Neural cell (in vitro differentiated cells): ENCODE data around the gene CNTNAP2. TPM values are rescaled to one million over a fixed set of nuclear protein-coding genes. Genes with fewer than 3 reads are reported as not detected.

Experiments used
- H2AFZ ChIP-seq: fragments of 200-600, 300-800 bp; sonication (generic), shearing (Covaris generic); 2 replicates; pipeline ENCODE4 v1.6.0; 2014; ENCODE audit warnings: low read depth, mild to moderate bottlenecking, antibody characterized with exemption, low read length, moderate library complexity
- H3F3A ChIP-seq: fragments of 200-600 bp; shearing (Covaris generic); 2 replicates; pipeline ENCODE4 v1.6.1; 2016; ENCODE audit warnings: mild to moderate bottlenecking, moderate library complexity, mixed read lengths, antibody characterized with exemption, low read length; ENCODE audit not compliant: insufficient read depth, poor library complexity, severe bottlenecking
- H3K27ac ChIP-seq: fragments of 200-600, 300-800 bp; sonication (generic), shearing (Covaris generic); 2 replicates; pipeline ENCODE4 v1.5.1; 2014; ENCODE audit warnings: mild to moderate bottlenecking, low read length, moderate library complexity
- H3K27me3 ChIP-seq: fragments of 300-800, 200-600 bp; sonication (generic), shearing (Covaris generic); 2 replicates; pipeline ENCODE4 v1.6.0; 2014; ENCODE audit warnings: mild to moderate bottlenecking, low read depth, low read length, moderate library complexity; ENCODE audit not compliant: insufficient read depth
- H3K36me3 ChIP-seq: fragments of 300-800, 200-600 bp; sonication (generic), shearing (Covaris generic); 2 replicates; pipeline ENCODE4 v1.5.1; 2014; ENCODE audit warnings: mild to moderate bottlenecking, antibody characterized with exemption, low read length, moderate library complexity; ENCODE audit not compliant: insufficient read depth
- H3K4me2 ChIP-seq: fragments of 300-800, 200-600 bp; sonication (generic), shearing (Covaris generic); 2 replicates; pipeline ENCODE4 v1.6.0; 2014; ENCODE audit warnings: mild to moderate bottlenecking, low read length
- H3K4me3 ChIP-seq: fragments of 300-800, 200-600 bp; sonication (generic), shearing (Covaris generic); 2 replicates; pipeline ENCODE4 v1.5.1; 2014; ENCODE audit warnings: mild to moderate bottlenecking, low read length, moderate library complexity
- H3K79me2 ChIP-seq: fragments of 200-600 bp; shearing (Covaris generic); replicated peaks from 2 replicates; pipeline ENCODE4 v1.6.0; 2014; ENCODE audit warnings: mild to moderate bottlenecking, low read length, moderate library complexity; ENCODE audit not compliant: insufficient read depth
- H3K9ac ChIP-seq: fragments of 300-800, 200-600 bp; sonication (generic), shearing (Covaris generic); 2 replicates; pipeline ENCODE4 v1.6.1; 2016; ENCODE audit warnings: mild to moderate bottlenecking, low read length, mixed read lengths
- H3K9me2 ChIP-seq: fragments of 200-600 bp; shearing (Covaris generic); 2 replicates; pipeline ENCODE4 v1.6.1; 2016; ENCODE audit warnings: mild to moderate bottlenecking, low read length, mixed read lengths; ENCODE audit not compliant: insufficient read depth
- H3K9me3 ChIP-seq: fragments of 200-600, 300-800 bp; sonication (generic), shearing (Covaris generic); 2 replicates; pipeline ENCODE4 v1.6.1; 2016; ENCODE audit warnings: mild to moderate bottlenecking, mixed run types, low read length, moderate library complexity, mixed read lengths
- H4K20me1 ChIP-seq: fragments of 200-600 bp; shearing (Covaris generic); 2 replicates; pipeline ENCODE4 v1.6.1; 2016; ENCODE audit warnings: mild to moderate bottlenecking, mixed run types; ENCODE audit not compliant: insufficient read depth
- CTCF ChIP-seq: fragments of 450-650 bp; IDR thresholded peaks from 2 replicates; pipeline ENCODE4 v1.5.1; 2014; ENCODE audit warnings: antibody characterized with exemption, mild to moderate bottlenecking, moderate library complexity; ENCODE audit not compliant: poor library complexity, severe bottlenecking
- EP300 ChIP-seq: fragments of 450-650 bp; conservative IDR thresholded peaks from 2 replicates; pipeline ENCODE4 v1.6.1; 2014; ENCODE audit warnings: antibody characterized with exemption, mild to moderate bottlenecking, moderate library complexity; ENCODE audit not compliant: poor library complexity, severe bottlenecking
- EZH2 ChIP-seq: fragments of 200-600, 300-800 bp; shearing (Covaris generic), sonication (generic); IDR thresholded peaks from 2 replicates; pipeline ENCODE4 v1.6.1; 2014; ENCODE audit warnings: antibody characterized with exemption, low read length, borderline replicate concordance, mild to moderate bottlenecking; ENCODE audit not compliant: insufficient read depth, poor library complexity, severe bottlenecking
- MXI1 ChIP-seq: fragments of 450-650 bp; conservative IDR thresholded peaks from 2 replicates; pipeline ENCODE4 v1.6.1; 2014; ENCODE audit warnings: antibody characterized with exemption, mild to moderate bottlenecking; ENCODE audit not compliant: poor library complexity, severe bottlenecking
- POLR2AphosphoS5 ChIP-seq: IDR thresholded peaks from 2 replicates; pipeline ENCODE4 v1.6.1; 2012
- RAD21 ChIP-seq: fragments of 450-650 bp; conservative IDR thresholded peaks from 2 replicates; pipeline ENCODE4 v1.6.1; 2014; ENCODE audit warnings: antibody characterized with exemption, mild to moderate bottlenecking, moderate library complexity
- REST ChIP-seq: IDR thresholded peaks from 2 replicates; pipeline ENCODE4 v1.6.1; 2012; ENCODE audit warnings: borderline replicate concordance
- SMC3 ChIP-seq: fragments of 450-650 bp; conservative IDR thresholded peaks from 2 replicates; pipeline ENCODE4 v1.6.1; 2014; ENCODE audit warnings: antibody characterized with exemption, mild to moderate bottlenecking, moderate library complexity; ENCODE audit not compliant: poor library complexity
- TAF1 ChIP-seq: IDR thresholded peaks from 2 replicates; pipeline ENCODE4 v1.6.1; 2012; ENCODE audit warnings: low read depth
- polyA plus RNA-seq: library from polyadenylated mRNA; depleted of rRNA; stranded (reverse); fragments of >200 nt; gene quantifications from 2 replicates; pipeline ENCODE4 v1.2.3, GENCODE V29; 2014

The CNTNAP2 gene
- polyA plus RNA-seq, 1 donor from 2014 or later, result 276 TPM

GRCh38 chr7:148382596-148382995 lies 2266.0 kb downstream of the CNTNAP2 start:
- Histone ChIP-seq H3F3A (no peaks in the 10 kb centered on the region), H3K4me3 (no peak overlapping the region), H4K20me1 (no peaks in the 10 kb centered on the region), H3K9me3 (no peaks in the 10 kb centered on the region), H3K9me2 (no peaks in the 10 kb centered on the region), H3K36me3 (peaks cover 17% of the 10 kb centered on the region), H3K27ac (peak overlapping the region; percentile 97), H3K27me3 (no peaks in the 10 kb centered on the region), H3K9ac (no peak overlapping the region), H3K79me2 (peaks cover 53% of the 10 kb centered on the region), H2AFZ (no peak overlapping the region), H3K4me2 (no peak overlapping the region)
- TF ChIP-seq EZH2 (no peak), MXI1 (no peak)

GRCh38 chr7:148383651-148384050 lies 2267.1 kb downstream of the CNTNAP2 start:
- peaks cover 17% of the 10 kb centered on the region for H3K36me3 ChIP-seq
- H3K9me3 ChIP-seq, result no peaks in the 10 kb centered on the region
- H3F3A ChIP-seq, result no peaks in the 10 kb centered on the region
- H3K4me2 ChIP-seq, result no peak overlapping the region
- H3K9ac ChIP-seq, result no peak overlapping the region
- H3K4me3 ChIP-seq, result no peak overlapping the region
- no peak overlapping the region for H2AFZ ChIP-seq
- H3K27me3 ChIP-seq, result no peaks in the 10 kb centered on the region
- peak overlapping the region; percentile 97 for H3K27ac ChIP-seq
- peaks cover 55% of the 10 kb centered on the region for H3K79me2 ChIP-seq
- TF ChIP-seq EP300 (no peak), CTCF (no peak), SMC3 (no peak), TAF1 (no peak), POLR2AphosphoS5 (no peak), RAD21 (no peak)
- H4K20me1 ChIP-seq, result no peaks in the 10 kb centered on the region
- H3K9me2 ChIP-seq, result no peaks in the 10 kb centered on the region

DNA sequence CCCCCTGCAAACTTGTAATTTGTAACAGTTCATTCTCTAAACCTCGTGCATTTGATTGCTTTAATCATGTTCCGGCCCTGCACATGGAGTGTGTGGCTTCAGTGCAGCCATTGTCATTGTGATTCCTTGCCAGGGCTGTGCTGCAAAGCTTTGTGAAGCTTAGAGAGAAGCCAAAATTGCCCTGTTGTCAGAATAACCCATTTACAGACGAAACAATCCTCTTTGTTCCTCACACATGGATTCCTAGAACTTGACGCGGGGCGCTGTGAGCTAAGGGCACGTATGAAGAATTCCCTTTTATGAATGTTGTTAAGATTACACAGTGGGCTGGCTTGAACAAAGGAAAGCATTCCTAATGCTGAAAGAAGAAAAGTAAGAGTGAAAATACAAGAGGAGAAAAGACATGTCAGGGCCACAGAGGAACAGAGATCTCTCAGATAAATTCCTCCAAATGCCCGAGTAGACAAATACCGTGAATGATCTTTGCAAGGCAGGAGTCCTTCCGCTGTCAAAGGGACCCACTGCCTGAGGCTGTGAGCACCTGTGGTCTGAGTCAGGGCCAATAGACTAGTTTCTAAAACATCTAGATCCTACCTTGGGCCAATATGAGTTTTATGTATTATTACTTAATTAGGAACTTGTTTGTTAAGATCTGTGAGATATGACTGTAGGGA lies 2268.5 kb downstream of the CNTNAP2 start:
- no peaks in the 10 kb centered on the region for H3K9me3 ChIP-seq
- H3K4me2 ChIP-seq, result no peak overlapping the region
- H3K4me3 ChIP-seq, result peak overlapping the region; percentile 6
- H3K79me2 ChIP-seq, result peaks cover 63% of the 10 kb centered on the region
- no peaks in the 10 kb centered on the region for H4K20me1 ChIP-seq
- no peaks in the 10 kb centered on the region for H3K9me2 ChIP-seq
- TF ChIP-seq POLR2AphosphoS5 (peak; percentile 61), REST (peak; percentile 98), SMC3 (no peak), EZH2 (no peak), MXI1 (peak; percentile 20), TAF1 (no peak), EP300 (peak; percentile 49), CTCF (peak; percentile 5), RAD21 (peak; percentile 41)
- no peaks in the 10 kb centered on the region for H3F3A ChIP-seq
- no peaks in the 10 kb centered on the region for H3K27me3 ChIP-seq
- peak overlapping the region; percentile 48 for H3K9ac ChIP-seq
- peaks cover 22% of the 10 kb centered on the region for H3K36me3 ChIP-seq
- H2AFZ ChIP-seq, result no peak overlapping the region
- peak overlapping the region; percentile 97 for H3K27ac ChIP-seq
